WI38 (cell line): Measurements from ENCODE around the gene SMTN.
"Not testable (repeated sequence)": the region's sequence is repeated elsewhere in the genome, so short reads cannot be mapped to it uniquely, and the experiment has no call there.

Experiments
- H3K4me3 ChIP-seq: 2 replicates; pipeline ENCODE4 v1.5.1; 2011; ENCODE audit warnings: low read depth, mild to moderate bottlenecking, control low read depth, low read length
- TF ChIP-seq, protein P1 (sequence below): IDR thresholded peaks from 2 replicates; pipeline ENCODE4 v1.5.1; 2012; ENCODE audit warnings: low read depth, mild to moderate bottlenecking, control low read depth, low read length

The SMTN gene

DNA sequence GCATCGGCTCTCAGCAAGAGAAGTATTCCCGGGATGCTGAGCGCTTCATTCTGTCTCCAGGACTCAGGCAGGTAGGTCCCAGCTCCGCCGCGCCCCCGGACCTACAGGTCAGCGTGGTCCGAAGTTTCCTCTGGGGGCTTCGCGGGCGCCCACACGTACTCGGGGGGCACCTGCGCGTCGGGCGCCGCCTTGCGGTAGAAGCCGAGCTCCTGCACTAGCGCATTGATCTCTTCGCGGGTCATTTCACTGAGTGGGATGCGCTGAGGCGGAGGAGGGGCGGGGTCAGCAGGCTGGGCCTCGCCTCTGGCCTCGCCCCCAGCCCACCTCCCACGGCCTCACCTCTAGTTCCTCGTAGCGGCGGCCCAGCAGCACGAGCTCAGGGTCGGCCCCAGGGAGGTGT, 23.8 kb downstream of the SMTN start:
- H3K4me3 ChIP-seq, result no peak overlapping the region
- TF ChIP-seq, protein P1, sequence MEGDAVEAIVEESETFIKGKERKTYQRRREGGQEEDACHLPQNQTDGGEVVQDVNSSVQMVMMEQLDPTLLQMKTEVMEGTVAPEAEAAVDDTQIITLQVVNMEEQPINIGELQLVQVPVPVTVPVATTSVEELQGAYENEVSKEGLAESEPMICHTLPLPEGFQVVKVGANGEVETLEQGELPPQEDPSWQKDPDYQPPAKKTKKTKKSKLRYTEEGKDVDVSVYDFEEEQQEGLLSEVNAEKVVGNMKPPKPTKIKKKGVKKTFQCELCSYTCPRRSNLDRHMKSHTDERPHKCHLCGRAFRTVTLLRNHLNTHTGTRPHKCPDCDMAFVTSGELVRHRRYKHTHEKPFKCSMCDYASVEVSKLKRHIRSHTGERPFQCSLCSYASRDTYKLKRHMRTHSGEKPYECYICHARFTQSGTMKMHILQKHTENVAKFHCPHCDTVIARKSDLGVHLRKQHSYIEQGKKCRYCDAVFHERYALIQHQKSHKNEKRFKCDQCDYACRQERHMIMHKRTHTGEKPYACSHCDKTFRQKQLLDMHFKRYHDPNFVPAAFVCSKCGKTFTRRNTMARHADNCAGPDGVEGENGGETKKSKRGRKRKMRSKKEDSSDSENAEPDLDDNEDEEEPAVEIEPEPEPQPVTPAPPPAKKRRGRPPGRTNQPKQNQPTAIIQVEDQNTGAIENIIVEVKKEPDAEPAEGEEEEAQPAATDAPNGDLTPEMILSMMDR, result no peak

DNA sequence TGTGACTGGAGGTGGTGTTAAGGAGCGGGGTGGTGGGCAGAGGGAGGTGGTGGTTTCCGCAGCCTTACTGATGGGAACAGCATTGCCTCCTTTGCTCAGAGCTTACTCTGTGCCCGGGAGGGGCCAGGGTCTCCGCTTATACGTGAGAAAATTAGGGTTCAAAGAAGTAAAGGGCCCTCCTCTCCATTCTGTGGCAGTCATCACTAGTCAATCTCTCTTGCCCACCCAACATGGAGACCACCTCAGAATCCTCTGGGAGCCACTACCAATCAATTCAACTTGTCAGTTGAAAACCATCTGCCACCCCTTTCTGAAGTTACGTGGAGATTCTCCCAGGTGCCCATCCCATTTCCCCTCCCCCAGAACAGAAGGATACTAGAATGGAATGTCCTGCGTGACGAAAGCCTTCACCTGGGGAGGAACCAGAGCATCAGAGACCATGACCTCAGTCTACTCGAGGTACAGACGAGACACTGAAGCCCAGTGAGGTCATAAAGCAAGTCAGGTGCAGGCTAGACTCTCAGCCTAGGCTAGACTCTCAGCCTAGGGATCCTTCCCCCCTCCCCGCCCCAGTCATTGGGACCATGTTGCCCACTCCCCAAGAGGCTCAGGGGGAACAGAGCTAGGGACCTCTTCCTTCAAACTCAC, 24.3 kb downstream of the SMTN start:
- H3K4me3 ChIP-seq, result peak overlapping the region; percentile 89
- TF ChIP-seq, protein P1, result no peak

DNA sequence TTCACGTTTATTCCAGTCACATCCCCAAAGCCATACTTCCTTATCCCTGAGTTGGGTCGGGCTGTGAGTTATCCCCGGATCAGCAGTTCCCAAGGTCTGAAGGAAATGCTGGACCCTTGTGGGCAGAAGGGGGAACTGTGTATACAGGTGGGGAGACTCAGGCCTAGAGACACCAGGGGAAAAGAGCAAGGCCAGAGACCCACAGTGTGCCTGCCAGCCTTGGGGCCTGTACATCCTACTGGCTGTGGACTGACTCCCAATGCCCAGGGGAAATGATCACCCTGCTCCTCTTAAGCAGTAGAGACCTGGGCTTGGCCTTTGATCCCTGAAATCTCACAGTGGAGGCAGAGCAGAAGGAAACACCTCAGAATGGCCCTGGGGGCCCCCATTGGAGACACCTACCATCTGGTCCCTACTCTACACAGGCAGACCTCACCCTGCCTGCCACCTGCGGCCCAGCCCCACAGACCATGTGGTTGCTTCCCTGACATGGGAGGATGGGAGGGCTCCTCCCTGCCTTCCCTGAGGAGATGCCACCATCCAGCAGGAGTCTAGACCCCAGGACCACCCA, 25.0 kb downstream of the SMTN start:
- H3K4me3 ChIP-seq, result peak overlapping the region; percentile 89
- TF ChIP-seq, protein P1, result no peak

DNA sequence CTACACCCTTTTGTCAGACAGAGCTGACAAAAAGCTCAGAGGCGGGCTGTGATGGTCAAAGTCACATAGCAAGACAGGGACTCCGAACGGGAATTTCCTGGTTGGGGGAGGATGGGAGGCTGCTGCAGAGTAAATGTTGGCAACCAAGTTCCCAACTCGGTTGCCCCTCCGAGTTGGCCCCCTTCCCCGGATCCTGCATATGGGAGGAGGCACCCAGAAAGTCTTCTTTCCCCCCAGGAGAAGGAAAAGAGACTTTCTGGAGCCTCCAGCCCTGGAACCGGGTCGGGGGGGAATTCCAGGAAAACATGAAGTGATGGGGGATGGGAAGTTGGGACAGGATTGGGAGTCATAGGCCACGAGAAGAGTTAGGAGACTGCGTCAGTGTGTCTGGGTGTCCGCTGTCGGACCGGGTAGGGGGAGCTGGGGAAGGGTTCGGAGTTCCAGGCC, 25.6 kb downstream of the SMTN start:
- peak overlapping the region; percentile 89 for H3K4me3 ChIP-seq
- TF ChIP-seq, protein P1, result no peak

- TF ChIP-seq, protein P1, result peak; percentile 92
- H3K4me3 ChIP-seq, result peak within 1 kb of the TSS; percentile 89
Measured at GRCh38 chr22:31107178-31107893, 26.2 kb downstream of the SMTN start, which contains the start of gene SELENOM. Gene SELENOM, minus strand, starts transcription at chr22:31107568. Its CDS starts 63 bp downstream, at chr22:31107505.

DNA sequence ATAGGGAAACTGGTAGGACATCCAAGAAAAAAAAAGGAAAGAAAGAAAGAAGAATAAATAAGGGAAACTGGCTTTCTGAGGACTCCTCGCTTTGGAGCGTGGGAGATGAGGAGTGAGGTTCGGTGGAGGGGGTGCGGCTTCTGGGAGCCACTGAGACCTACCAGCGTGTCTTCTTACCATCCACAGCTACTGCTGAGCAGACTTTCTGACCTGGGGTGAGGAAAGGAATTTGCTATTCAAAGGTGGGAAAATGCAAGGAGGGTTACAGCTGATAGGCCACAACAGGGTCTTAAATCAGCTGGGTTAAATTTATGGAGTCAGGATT, 26.7 kb downstream of the SMTN start:
- peak overlapping the region; percentile 46 for H3K4me3 ChIP-seq
- TF ChIP-seq, protein P1, result no peak

DNA sequence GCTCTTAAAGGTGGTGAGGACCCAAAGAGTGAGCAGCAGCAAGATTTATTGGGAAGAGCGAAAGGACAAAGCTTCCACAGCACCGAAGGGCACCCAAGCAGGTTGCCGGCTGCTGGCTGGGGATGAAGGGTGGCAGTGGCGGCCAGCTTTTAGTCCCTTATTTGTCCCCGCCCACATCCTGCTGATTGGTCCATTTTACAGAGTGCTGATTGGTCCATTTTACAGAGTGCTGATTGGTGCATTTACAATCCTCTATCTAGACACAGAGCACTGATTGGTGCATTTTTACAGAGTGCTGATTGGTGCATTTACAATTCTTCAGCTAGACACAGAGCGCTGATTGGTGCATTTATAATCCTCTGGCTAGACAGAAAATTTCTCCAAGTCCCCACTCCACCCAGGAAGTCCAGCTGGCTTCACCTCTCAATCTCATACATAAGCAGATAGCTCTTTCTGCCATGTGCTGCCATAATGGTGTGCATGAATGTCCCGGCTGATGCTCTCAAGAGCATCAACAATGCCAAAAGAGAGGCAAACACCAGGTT, 31.5 kb downstream of the SMTN start:
- H3K4me3 ChIP-seq, result not testable (repeated sequence)
